Hypothalamus (tissue), 51 donors: ENCODE data around the gene IFT25.

Experiments
- DNase-seq, 51 donors: peaks; one replicate each; lab custom pipeline; 2025; lab: John Stamatoyannopoulos, UW

Gene IFT25

DNA sequence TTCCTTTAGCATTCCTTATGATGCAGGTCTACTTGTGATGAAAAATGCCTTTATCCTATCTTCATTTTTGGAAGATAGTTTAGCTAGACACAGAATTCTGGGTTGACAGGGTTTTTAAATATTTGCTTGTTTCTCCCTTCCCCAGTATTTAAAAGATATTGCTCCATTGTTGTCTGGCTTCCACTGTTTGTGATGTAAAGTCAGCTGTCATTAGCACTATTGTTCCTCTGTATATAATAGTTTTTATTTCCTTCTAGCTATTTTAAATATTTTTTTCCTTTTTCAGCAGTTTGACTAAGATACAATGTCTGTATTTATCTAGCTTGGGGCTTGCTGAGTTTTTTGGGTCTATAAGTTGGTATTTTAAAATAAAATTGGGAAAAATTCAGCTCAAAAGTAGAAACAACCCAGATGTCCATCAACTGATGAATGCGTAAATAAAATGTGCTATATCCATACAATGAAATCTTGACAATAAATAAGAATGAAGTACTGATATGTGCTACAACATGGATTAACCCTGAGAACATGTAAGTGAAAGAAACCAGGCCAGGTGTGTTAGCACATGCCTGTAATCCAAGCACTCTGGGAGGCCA lies 11.2 kb downstream of the IFT25 start:
- DNase-seq, result no peak

DNA sequence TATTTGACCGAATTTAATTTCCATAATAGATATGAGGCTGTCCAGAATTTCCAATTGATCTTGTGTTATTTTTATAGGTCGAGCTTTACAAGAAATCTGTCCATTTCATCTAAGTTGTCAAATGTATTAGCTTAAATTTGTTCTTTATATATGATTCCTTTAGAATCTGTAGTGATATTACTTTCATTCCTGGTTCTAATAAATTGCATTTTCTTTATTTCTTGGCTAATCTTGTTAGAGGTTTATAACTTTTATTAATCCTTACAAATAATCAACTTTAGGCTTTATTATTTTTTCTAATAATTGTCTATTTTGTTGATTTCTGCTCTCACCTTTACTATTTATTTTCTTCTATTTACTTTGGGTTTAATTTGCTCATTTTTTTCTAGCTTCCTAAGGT lies 14.0 kb downstream of the IFT25 start:
- DNase-seq, result no peak

DNA sequence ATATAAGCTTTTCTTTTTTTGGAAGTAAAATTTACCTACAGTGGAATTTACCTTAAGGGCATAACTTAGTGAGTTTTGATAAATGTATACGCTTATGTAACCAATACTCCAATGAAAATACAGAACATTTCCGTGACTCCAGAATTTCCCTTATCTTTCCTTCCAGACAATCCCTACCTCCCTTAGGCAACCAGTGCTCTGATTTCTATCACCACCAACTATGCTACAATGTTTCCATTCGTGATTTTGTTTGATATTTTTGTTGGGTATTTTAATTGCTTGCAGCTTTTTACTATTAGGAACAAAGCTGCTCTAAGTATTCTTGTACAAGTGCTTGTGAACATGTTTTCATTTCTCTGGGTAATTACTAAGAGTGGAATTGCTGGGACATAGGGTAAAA lies 14.6 kb downstream of the IFT25 start:
- no peak for DNase-seq

DNA sequence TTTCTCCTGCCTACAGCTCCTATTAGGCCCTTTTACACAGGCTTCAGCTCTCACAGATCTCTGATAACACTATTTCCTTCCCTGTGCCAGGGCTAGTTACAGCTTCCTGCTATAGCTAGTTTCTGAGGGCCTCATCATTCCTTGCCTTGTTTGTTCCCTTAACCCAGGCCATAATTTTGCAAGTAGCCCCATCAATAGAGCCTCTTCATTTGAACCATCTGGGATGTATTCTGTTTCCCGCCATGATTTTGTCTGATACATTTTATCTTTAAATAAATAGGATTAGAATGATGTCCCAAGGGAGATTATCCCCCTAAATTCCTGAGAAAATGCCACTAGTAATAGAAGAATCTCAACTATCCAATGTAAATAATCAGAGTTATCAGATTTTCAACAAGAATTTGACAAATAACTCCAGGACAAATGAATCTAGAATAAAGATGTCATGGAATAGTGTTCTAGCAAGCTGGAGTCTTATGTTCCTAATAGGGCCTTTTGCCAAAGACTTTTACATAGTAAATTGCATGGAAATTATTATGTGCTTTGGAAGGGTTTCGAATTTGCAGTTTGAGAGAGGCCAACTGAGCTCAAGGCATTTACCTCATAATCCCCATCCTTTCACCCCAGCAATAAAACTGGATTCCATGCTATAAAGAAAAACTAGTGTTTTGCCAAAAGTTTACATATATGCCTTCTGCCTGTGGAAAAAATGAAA lies 16.1 kb downstream of the IFT25 start:
- no peak for DNase-seq

DNA sequence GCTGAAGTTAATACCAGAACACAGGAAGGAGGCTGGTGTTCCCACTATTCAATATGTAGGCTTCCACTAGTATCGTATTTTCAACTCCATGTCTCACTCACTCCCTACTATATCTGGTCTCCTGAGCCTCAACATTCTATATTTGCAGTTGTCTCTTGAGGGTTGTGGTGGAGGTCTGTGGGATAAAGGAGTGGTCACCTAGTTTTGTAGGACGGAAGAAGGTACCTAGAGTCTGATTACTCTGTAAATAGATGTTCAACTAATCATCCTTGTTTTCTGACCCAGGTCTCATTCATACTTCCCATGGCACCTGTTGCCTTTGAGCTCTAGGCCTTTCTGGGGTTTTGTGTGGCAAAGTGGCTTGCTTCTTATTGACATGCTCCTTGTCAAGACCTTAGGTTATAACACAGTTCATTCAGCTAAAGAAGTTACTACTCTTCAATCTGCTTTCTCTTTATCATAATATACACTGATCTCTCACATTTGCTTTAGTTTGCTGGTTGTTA lies 18.1 kb downstream of the IFT25 start:
- no peak for DNase-seq

DNA sequence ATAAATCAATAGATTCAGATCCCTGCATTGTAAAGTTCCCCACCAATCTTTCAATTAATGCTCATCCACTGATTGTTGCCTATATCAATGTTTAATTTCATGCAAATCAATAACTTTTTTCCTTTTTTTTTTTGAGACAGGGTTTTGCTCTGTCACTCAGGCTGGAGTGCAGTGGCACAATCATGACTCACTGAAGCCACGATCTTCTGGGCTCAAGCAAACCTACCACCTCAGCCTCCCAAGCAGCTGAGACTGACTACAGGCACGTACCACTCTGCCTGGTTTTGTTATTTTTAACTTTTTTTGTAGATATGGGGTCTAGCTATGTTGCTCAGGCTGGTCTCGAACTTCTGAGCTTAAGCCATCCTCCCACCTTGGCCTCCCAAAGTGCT lies 25.8 kb downstream of the IFT25 start:
- DNase-seq, result no peak

DNA sequence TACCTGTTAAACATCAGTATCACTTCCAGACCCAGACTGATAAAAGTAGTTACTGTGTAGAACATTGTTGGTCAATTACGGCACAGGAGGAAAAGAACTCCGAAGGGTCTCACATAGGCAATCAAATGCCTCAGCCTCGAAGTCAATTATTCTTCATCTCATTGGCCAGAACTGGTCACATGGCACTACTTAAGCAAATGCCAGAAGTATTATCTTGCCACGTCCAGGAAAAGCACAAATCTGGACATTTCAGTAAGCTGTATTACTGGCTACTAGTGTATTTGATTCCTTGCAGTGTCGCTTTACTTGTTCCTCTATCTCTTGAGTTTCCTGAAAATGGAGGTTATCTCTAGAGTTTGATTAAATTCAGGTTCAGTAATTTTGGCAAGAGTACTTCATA lies 27.2 kb downstream of the IFT25 start:
- DNase-seq, result no peak

DNA sequence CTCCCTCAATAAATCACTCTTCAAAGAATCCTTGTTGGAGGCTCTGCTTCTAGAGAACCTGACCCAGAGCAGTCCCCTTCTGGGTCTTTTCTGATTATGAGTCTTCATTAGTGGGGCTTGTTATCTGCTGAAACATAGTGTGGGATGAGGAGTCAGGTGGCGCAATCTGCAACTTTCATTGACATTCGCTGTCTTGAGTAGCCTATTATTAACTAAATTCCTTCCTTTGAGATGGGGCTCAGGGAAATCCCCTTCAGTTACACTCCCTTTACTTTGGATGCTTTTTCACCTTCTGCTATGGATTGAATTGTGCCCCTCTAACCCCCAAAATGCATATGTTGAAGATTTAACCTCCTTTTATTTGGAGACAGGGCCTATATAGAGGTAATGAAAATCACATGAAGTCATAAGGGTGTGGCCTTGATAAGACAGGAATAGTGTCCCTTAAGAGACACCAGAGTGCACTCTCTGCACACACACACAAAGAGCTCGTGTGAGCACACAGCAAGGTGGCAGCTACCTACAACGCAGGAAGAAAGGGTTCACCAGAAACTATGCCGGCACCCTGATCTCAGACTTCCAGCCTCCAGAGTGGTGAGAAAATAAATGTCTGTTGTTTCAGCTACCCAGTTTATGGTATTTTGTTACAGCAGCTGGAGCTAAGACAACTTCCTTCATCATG lies 32.0 kb downstream of the IFT25 start:
- peak in 1 of 51 donors; percentile 61 for DNase-seq

DNA sequence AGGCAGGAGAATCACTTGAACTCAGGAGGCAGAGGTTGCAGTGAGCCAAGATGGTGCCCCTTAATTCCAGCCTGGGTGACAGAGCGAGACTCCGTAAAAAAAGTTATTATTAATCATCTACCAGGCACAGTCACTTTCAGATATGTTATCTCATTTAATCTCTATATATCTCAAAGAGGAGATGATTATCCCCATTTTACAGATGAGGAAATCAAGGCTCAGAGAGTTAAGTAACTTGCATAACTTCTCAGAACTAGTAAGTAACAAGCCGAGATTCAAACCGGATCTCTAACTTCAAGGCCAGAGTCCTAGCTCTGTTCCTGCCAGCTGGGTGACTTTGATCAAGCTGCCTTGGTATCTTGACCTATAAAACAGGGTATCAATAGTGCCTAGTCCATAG lies 34.1 kb downstream of the IFT25 start:
- no peak for DNase-seq

DNA sequence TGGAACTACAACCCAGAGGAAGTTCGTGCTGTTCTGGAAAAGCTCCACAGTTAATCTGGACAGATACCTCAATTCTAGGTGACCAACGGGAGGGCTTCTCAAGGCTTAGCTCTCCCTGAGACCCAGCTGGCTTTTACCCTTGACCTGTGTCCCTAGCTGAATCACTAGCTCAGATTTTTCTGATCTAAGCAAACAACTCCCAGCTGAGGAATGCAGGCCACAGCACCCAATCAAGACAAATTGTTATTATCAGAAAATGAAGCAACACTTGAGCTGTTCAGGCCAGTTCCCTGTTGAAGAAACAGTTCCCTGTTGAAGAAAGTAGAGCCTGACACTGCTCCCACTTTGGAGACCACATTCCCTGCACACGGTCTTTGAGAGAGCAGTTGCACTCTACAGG lies 35.6 kb downstream of the IFT25 start:
- no peak for DNase-seq

DNA sequence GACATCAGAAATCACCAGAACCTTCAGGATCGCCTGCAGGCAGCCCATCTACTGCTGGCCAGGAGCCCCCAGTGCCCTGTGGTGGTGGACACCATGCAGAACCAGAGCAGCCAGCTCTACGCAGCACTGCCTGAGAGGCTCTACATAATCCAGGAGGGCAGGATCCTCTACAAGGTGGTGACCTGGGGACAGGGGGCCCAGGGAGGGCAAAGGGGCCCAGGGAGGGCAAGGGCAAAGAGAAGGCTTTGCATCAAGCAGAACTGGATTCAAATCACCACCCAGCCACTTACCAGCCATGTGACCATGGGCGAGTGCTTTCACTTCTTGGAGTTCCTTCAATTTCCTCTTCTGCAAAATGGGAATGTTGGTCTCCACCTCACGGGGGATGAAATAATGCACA lies 39.4 kb downstream of the IFT25 start:
- DNase-seq, result no peak

DNA sequence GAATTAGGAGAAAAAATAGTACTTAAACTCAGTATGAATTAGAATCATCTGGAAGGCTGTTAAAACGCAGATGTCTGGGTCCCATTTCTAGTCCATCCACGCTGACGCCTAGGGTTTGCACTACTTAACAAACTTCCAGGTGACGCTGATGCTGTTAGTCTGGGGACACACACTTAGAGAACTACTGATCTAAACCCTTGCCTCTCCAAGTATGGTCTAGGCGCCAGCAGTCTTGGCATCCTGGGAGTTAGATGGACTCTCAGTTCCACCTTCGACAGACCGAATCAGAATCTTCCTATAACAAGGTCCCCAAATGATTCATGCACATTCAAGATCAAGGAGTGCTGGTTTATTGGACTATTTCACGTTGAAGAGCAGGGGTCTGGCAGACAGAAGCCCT lies 40.0 kb downstream of the IFT25 start:
- no peak for DNase-seq

DNA sequence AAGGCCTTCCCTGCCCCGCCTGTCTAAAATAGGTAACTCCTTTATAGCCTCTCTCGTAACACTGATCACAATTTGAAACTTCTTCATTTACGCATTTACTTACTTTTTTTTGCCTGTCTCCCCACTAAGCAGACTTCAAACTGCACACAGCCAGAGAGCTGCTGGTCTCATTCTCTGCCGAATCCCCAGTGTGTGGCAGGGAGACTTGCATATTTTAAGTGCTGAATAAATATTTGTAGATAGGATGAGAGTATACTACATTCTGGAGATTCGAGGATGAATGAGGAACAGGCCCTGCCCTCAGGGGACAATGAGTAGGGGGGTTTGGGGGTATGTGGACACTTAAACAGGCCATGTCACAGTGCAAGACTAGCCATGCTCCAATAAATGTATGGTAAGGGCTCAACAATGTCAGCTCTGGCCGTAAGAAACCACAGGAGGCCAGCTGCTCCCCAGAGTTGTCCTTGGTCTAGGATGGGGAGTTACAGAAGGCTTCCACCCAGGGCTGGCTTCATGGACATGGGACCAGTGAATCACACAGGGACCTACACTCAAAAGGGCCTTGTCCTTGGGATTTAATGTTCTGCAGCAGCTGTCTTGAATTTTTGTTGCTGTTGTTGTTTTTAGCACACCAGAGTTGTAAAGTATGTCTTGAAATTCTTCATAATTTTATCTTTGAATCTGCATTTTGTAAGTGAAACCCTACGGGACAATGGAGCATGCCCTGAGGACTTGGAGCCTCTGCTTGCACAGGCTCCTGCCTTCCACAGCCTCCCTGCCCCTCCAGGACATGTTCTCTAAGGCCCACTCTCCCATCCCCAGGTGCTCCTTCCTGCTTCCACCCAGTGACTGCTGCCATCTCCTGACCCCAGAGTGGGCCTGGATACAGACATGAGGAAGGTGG lies 43.0 kb downstream of the IFT25 start:
- no peak for DNase-seq

DNA sequence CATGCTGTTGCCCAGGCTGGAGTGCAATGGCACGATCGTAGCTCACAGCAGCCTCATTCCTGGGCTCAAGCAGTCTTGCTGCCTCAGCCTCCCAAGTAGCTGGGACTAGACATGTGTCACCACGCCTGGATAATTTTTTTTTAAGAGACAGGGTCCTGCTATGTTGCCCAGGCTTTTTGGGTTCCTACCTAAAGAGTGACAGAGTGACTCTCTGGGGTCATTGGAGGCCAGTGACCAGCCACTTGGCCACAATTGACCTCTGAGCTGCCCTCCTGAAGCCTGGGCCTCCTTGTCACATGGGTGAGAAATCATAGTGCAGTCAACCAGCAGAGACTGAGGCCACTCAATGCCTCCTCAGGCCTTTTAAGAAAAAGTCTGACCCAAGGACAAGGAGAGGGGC lies 45.8 kb downstream of the IFT25 start:
- no peak for DNase-seq

DNA sequence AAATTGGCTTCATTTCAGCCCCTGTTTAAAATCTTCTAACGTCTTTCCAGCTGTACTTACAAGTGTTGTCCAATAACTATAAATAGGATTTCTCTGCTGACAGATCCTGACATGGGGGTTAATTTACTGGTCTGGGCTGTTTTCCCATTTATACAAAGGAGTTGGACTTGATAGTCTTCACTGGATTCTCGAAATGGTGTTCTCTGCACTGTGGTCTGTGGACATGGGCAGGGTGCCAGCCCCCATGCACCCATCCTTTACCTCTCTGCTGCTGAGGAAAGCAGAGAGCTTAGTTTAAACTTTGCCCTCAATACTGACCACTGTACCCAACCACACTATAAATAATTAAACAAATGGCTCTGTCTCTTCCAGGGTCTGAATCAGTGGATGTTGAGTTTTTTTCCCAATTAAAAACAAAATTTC lies 46.3 kb downstream of the IFT25 start:
- peak in 8 of 51 donors; percentile 8 to 33 (median 16) for DNase-seq

DNA sequence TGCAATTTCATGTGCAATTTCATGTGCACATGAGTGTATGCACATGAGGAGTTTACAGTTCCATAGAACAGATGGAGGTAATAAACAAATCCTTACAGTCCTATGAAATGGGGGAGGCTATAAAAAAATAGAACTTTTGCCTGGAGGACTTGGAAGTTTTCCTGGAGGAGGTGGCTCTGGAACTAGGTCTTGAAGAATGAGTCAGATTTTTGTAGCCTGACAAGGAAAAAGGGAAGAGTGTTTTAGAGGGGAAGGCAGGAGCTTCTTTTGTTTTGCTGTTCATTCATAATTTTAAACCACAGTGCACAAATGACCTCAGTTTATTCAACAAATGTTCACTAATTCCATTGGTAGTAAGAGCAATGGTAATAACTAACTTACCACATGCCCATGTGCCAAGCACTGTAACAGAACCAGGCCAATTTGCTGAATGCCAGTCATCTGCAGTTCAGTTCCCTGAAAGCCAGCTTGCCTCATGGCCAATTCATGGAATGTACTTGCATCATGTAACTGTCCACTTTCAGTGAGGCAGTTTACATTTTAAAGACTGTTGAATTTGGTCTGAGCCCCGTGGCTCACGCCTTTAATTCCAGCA lies 48.8 kb downstream of the IFT25 start:
- no peak for DNase-seq

DNA sequence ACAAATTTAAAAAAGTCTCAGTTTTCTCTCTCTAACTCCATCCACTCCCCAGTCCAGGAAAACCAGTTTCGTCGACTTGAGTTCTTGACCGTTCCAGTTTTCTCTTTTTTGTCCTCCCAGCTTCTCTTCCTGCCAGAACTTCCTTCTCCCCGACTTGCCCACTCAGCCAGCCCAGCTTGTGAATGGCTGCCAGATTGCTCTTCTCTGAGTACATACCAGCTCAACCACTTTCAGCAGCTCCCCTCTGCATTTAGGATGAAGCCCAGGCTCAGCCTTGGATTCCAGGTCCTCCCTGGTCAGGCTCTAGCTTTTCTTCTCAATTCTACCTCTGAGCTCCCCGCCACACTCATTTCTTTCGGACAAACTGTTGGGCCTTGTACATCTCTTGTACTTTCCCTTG lies 50.1 kb downstream of the IFT25 start:
- DNase-seq, result no peak

DNA sequence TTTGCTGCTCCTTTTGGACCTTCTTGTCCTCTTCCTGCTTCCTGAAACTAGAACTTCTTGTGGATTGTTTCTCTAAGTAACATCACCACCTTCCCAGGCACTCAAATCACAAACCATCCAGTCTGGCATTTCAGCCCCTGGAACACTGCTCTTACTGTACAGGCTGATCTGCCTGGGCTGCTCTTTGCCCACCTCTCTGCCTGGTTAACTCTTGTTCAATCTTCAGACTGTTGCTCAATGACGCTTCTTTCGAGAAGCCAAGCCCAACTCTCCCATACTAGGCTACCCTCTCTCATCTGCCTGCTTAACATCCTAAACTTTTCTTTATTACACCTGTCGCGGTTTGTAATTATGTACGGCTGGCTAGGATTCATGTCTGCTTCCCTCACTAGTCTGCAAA lies 50.9 kb downstream of the IFT25 start:
- no peak for DNase-seq

DNA sequence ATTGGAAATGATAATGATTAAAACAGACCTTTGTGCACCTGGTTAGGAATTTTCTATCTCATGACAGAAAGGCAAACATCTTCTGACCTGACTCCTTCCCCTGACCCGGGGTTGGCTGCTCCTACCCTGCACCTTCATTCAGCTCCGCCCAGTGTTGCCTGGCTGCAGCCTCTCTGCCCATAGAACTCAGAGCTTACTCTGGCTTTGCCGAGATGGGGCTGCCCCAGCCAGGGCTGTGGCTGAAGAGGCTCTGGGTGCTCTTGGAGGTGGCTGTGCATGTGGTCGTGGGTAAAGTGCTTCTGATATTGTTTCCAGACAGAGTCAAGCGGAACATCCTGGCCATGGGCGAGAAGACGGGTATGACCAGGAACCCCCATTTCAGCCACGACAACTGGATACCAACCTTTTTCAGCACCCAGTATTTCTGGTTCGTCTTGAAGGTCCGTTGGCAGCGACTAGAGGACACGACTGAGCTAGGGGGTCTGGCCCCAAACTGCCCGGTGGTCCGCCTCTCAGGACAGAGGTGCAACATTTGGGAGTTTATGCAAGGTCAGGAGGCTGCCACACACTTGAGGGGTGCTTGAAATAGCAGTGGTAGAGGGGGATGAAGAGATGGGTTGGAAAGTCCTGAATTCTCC lies 51.4 kb downstream of the IFT25 start, which contains the start of gene DIO1:
Gene DIO1 (plus strand): TSS at position 189 of the 638 bp plus-strand sequence. CDS start 24 bp downstream, at position 213.
- DNase-seq, result no peak

DNA sequence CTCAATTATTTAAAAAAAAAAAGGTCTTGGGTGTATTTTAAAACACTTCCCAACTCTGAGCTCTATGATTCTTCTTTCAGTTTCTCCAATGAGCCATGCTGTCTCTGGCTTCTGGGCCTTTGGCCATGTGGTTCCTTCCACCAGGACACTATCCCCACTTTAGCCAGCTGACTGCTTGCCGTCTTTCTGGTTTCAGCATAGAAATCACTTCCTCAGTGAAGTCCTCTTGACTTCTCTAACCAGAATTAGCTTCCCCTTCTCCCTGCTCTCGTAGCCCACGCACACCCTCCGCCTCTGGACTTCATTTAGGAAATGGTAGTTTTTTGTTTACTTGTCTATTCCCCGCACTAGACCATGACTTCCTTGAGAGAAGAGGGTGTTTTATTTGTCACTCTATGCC lies 52.6 kb downstream of the IFT25 start:
- DNase-seq, result peak in 30 of 51 donors; percentile 5 to 72 (median 34)
